ENCODE measurements around the gene CD99. TPM values are rescaled to one million over a fixed set of nuclear protein-coding genes. Genes with fewer than 3 reads are reported as not detected.
A peak's percentile ranks its signal among the peaks of the same experiment; 100 is the strongest.

CD99 gene
- 229 TPM for polyA plus RNA-seq
- long read RNA-seq, donor 1, transcript CD99-205 (10 exons, 1,291 nt): major isoform, 26 of 79 reads
- long read RNA-seq, donor 1, partial matches to known transcripts: 48 of 79 reads
- long read RNA-seq, donor 1, other reads (novel, unspliced or antisense): 0 of 79 reads
- long read RNA-seq, donor 2, transcript CD99-205 (10 exons, 1,291 nt): major isoform, 104 of 332 reads
- long read RNA-seq, donor 2, transcript CD99-212 (10 exons, 1,089 nt): minor isoform, 14 of 332 reads
- long read RNA-seq, donor 2, partial matches to known transcripts: 211 of 332 reads
- long read RNA-seq, donor 2, other reads (novel, unspliced or antisense): 0 of 332 reads
- long read RNA-seq, donor 3, transcript CD99-212 (10 exons, 1,089 nt): minor isoform, 8 of 127 reads
- long read RNA-seq, donor 3, transcript CD99-205 (10 exons, 1,291 nt): major isoform, 108 of 127 reads
- long read RNA-seq, donor 3, partial matches to known transcripts: 0 of 127 reads
- long read RNA-seq, donor 3, other reads (novel, unspliced or antisense): 0 of 127 reads
- long read RNA-seq, donor 4, transcript CD99-205 (10 exons, 1,291 nt): major isoform, 8 of 10 reads
- long read RNA-seq, donor 4, partial matches to known transcripts: 0 of 10 reads
- long read RNA-seq, donor 4, other reads (novel, unspliced or antisense): 0 of 10 reads
- long read RNA-seq, donor 5, transcript CD99-205 (10 exons, 1,291 nt): major isoform, 51 of 114 reads
- long read RNA-seq, donor 5, transcript CD99-212 (10 exons, 1,089 nt): minor isoform, 5 of 114 reads
- long read RNA-seq, donor 5, partial matches to known transcripts: 57 of 114 reads
- long read RNA-seq, donor 5, other reads (novel, unspliced or antisense): 0 of 114 reads
- long read RNA-seq, donor 6, transcript CD99-212 (10 exons, 1,089 nt): minor isoform, 6 of 53 reads
- long read RNA-seq, donor 6, transcript CD99-205 (10 exons, 1,291 nt): major isoform, 43 of 53 reads
- long read RNA-seq, donor 6, partial matches to known transcripts: 0 of 53 reads
- long read RNA-seq, donor 6, other reads (novel, unspliced or antisense): 0 of 53 reads
- long read RNA-seq, donor 7, transcript CD99-205 (10 exons, 1,291 nt): major isoform, 35 of 74 reads
- long read RNA-seq, donor 7, partial matches to known transcripts: 35 of 74 reads
- long read RNA-seq, donor 7, other reads (novel, unspliced or antisense): 0 of 74 reads
- long read RNA-seq, donor 8, transcript CD99-205 (10 exons, 1,291 nt): major isoform, 86 of 119 reads
- long read RNA-seq, donor 8, transcript CD99-212 (10 exons, 1,089 nt): minor isoform, 8 of 119 reads
- long read RNA-seq, donor 8, partial matches to known transcripts: 20 of 119 reads
- long read RNA-seq, donor 8, other reads (novel, unspliced or antisense): 0 of 119 reads
- long read RNA-seq, donor 9, transcript CD99-205 (10 exons, 1,291 nt): major isoform, 36 of 48 reads
- long read RNA-seq, donor 9, transcript CD99-212 (10 exons, 1,089 nt): minor isoform, 6 of 48 reads
- long read RNA-seq, donor 9, partial matches to known transcripts: 6 of 48 reads
- long read RNA-seq, donor 9, other reads (novel, unspliced or antisense): 0 of 48 reads
- long read RNA-seq, donor 10, transcript CD99-212 (10 exons, 1,089 nt): minor isoform, 13 of 99 reads
- long read RNA-seq, donor 10, transcript CD99-205 (10 exons, 1,291 nt): major isoform, 79 of 99 reads
- long read RNA-seq, donor 10, partial matches to known transcripts: 0 of 99 reads
- long read RNA-seq, donor 10, other reads (novel, unspliced or antisense): 0 of 99 reads
- long read RNA-seq, donor 11, transcript CD99-205 (10 exons, 1,291 nt): major isoform, 44 of 52 reads
- long read RNA-seq, donor 11, transcript CD99-212 (10 exons, 1,089 nt): minor isoform, 5 of 52 reads
- long read RNA-seq, donor 11, partial matches to known transcripts: 0 of 52 reads
- long read RNA-seq, donor 11, other reads (novel, unspliced or antisense): 0 of 52 reads

GRCh38 chrX:2690856-2691542 is at the start of gene CD99:
CD99 (plus strand) TSS chrX:2691295; CDS start chrX:2691361, 66 bp downstream.
- H3K4me3 ChIP-seq (ENCODE audit: low read length): peak within 1 kb of the TSS; percentile 70
- DNase-seq: peak; percentile 93 to 98
- no peaks in the 10 kb centered on the region for H3K27me3 ChIP-seq (ENCODE audit: control insufficient read depth, insufficient read depth, low read length)
- H3K9me3 ChIP-seq (ENCODE audit: control insufficient read depth, low read depth, low read length): no peaks in the 10 kb centered on the region
- WGBS (ENCODE audit: insufficient coverage, low lambda C conversion rate): no CpG with 5 or more reads among the region's 73 CpGs
- peak within 1 kb of the TSS; percentile 98 for H3K27ac ChIP-seq (ENCODE audit: low read length)
- no peaks in the 10 kb centered on the region for H3K36me3 ChIP-seq (ENCODE audit: control insufficient read depth, insufficient read depth, low read length)
- peaks cover 20% of the 10 kb centered on the region for H3K4me1 ChIP-seq (ENCODE audit: control insufficient read depth, insufficient read depth, low read length)

DNA sequence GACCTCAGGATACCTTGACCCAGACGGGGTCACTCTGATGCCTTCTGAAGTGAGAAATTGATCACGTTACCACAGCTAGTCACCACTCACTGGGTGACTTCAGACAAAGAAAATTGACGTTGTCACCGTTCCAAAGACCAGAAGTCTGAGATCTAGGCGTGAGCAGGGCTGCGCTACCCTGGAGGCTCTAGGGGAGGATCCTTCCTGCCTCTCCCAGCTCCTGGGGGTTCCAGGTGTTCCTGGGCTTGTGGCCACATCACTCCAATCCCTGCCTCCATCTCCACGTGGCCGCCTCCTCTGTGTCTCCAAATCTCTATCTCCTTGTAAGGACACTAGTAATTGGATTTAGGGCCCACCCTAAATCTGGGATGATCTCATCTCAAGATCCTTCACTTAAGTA is 48.9 kb upstream of the CD99 start:
- no peaks in the 10 kb centered on the region for H3K9me3 ChIP-seq (ENCODE audit: control insufficient read depth, low read depth, low read length)
- no peaks in the 10 kb centered on the region for H3K27me3 ChIP-seq (ENCODE audit: control insufficient read depth, insufficient read depth, low read length)
- peaks cover 34% of the 10 kb centered on the region for H3K36me3 ChIP-seq (ENCODE audit: control insufficient read depth, insufficient read depth, low read length)
- WGBS (ENCODE audit: insufficient coverage, low lambda C conversion rate): no CpG with 5 or more reads among the region's 8 CpGs
- no peak overlapping the region for H3K4me3 ChIP-seq (ENCODE audit: low read length)
- no peaks in the 10 kb centered on the region for H3K4me1 ChIP-seq (ENCODE audit: control insufficient read depth, insufficient read depth, low read length)
- no peak overlapping the region for H3K27ac ChIP-seq (ENCODE audit: low read length)
- DNase-seq: no peak

DNA sequence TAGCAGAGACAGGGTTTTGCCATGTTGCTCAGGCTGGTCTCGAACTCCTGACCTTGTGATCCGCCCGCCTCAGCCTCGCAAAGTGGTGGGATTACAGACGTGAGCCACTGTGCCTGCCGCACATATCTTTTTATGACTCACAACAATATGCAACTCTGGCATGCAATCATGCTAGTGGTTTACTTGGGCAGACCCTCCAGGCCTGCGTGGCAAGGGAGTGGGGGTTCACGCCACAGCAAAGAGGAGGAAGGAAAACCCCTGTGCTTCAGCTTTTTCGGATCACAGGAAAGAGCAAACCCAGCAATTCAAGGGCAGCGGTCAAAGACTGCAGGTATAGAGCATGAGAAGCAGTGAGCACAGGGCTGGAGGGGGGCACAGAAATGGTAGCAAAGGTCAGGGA is 48.3 kb upstream of the CD99 start:
- 90% methylated on average over 2 of the region's 10 CpGs for WGBS (ENCODE audit: insufficient coverage, low lambda C conversion rate)
- H3K36me3 ChIP-seq (ENCODE audit: control insufficient read depth, insufficient read depth, low read length): peaks cover 37% of the 10 kb centered on the region
- H3K9me3 ChIP-seq (ENCODE audit: control insufficient read depth, low read depth, low read length): no peaks in the 10 kb centered on the region
- H3K27me3 ChIP-seq (ENCODE audit: control insufficient read depth, insufficient read depth, low read length): no peaks in the 10 kb centered on the region
- H3K4me1 ChIP-seq (ENCODE audit: control insufficient read depth, insufficient read depth, low read length): no peaks in the 10 kb centered on the region
- no peak overlapping the region for H3K4me3 ChIP-seq (ENCODE audit: low read length)
- DNase-seq: no peak
- H3K27ac ChIP-seq (ENCODE audit: low read length): no peak overlapping the region

DNA sequence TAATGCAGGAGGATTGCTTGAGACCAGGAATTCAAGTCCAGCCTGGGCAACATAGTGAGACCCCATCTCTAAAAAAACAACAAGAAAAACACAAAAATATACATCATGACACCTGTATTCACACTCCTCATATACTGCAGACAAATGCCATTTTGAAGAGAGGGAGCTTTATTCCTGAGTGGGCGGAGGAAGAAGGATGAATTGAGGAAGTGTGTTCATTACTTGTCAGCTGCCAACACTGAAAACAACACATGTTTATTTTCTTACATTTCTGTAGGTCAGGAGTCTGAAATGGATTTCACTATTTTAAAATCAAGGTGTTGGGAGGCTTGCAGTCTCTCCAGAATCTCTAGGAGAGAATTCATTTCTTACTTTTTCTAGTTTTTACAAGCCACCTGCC is 47.2 kb upstream of the CD99 start:
- Histone ChIP-seq H3K4me3 (ENCODE audit: low read length) (no peak overlapping the region), H3K4me1 (ENCODE audit: control insufficient read depth, insufficient read depth, low read length) (no peaks in the 10 kb centered on the region), H3K27ac (ENCODE audit: low read length) (no peak overlapping the region), H3K36me3 (ENCODE audit: control insufficient read depth, insufficient read depth, low read length) (peaks cover 32% of the 10 kb centered on the region), H3K9me3 (ENCODE audit: control insufficient read depth, low read depth, low read length) (no peaks in the 10 kb centered on the region), H3K27me3 (ENCODE audit: control insufficient read depth, insufficient read depth, low read length) (no peaks in the 10 kb centered on the region)
- DNase-seq: no peak
- WGBS (ENCODE audit: insufficient coverage, low lambda C conversion rate): no CpG with 5 or more reads among the region's 1 CpG

DNA sequence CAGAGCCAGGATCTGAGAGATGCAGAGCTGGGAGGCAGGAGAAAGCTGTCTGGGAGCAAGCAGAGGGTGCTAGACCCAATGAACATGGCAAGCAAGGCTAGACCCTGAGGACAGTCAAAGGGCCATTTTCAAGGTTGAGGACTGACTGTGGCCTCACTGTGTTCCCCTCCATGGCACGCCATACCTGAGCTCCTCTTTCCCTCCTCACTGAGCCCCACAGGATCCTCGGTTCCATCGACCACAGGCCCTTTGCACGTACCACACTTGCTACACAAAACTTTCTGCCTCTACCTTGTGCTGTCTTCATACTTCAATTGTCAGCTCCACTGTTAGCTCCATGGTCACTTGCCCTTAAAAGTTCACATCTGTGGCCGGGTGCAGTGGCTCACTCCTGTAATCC is 45.5 kb upstream of the CD99 start:
- Histone ChIP-seq H3K9me3 (ENCODE audit: control insufficient read depth, low read depth, low read length) (no peaks in the 10 kb centered on the region), H3K27ac (ENCODE audit: low read length) (no peak overlapping the region), H3K27me3 (ENCODE audit: control insufficient read depth, insufficient read depth, low read length) (no peaks in the 10 kb centered on the region), H3K4me3 (ENCODE audit: low read length) (no peak overlapping the region), H3K36me3 (ENCODE audit: control insufficient read depth, insufficient read depth, low read length) (peaks cover 37% of the 10 kb centered on the region), H3K4me1 (ENCODE audit: control insufficient read depth, insufficient read depth, low read length) (no peaks in the 10 kb centered on the region)
- WGBS (ENCODE audit: insufficient coverage, low lambda C conversion rate): 0% methylated on average over 1 of the region's 5 CpGs
- DNase-seq: no peak

GRCh38 chrX:2647627-2648026 is 43.5 kb upstream of the CD99 start:
- DNase-seq: no peak
- no CpG with 5 or more reads among the region's 3 CpGs for WGBS (ENCODE audit: insufficient coverage, low lambda C conversion rate)

DNA sequence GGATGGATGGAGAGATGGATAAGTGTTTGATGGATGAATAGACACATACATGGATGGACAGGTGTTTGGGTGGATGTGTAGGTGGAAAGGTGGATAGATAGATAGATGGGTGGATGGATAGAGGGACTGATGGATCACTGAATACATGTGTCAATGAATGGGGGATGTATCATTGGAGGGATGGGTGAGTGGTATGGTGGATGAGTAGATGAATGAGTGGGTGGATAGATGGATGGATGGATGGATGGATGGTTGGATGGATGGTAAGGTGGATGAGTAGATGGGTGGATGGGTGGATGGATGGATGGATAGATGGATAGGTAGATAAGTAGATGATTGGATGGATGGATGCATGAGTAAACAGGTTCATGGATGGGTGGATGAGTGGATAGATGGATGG is 41.1 kb upstream of the CD99 start:
- no peak overlapping the region for H3K27ac ChIP-seq (ENCODE audit: low read length)
- peaks cover 31% of the 10 kb centered on the region for H3K36me3 ChIP-seq (ENCODE audit: control insufficient read depth, insufficient read depth, low read length)
- H3K4me1 ChIP-seq (ENCODE audit: control insufficient read depth, insufficient read depth, low read length): peaks cover 7% of the 10 kb centered on the region
- no peak overlapping the region for H3K4me3 ChIP-seq (ENCODE audit: low read length)
- H3K9me3 ChIP-seq (ENCODE audit: control insufficient read depth, low read depth, low read length): no peaks in the 10 kb centered on the region
- no peak for DNase-seq
- H3K27me3 ChIP-seq (ENCODE audit: control insufficient read depth, insufficient read depth, low read length): no peaks in the 10 kb centered on the region

More at GRCh38 chrX:2647627-2648026, 43.5 kb upstream of the CD99 start:
- Histone ChIP-seq H3K9me3 (ENCODE audit: control insufficient read depth, low read depth, low read length) (no peaks in the 10 kb centered on the region), H3K4me3 (ENCODE audit: low read length) (no peak overlapping the region), H3K27ac (ENCODE audit: low read length) (no peak overlapping the region), H3K27me3 (ENCODE audit: control insufficient read depth, insufficient read depth, low read length) (no peaks in the 10 kb centered on the region), H3K36me3 (ENCODE audit: control insufficient read depth, insufficient read depth, low read length) (peaks cover 31% of the 10 kb centered on the region), H3K4me1 (ENCODE audit: control insufficient read depth, insufficient read depth, low read length) (no peaks in the 10 kb centered on the region)

GRCh38 chrX:2650865-2651264 is 40.2 kb upstream of the CD99 start:
- WGBS (ENCODE audit: insufficient coverage, low lambda C conversion rate): no CpG with 5 or more reads among the region's 7 CpGs
- no peak for DNase-seq
- H3K9me3 ChIP-seq (ENCODE audit: control insufficient read depth, low read depth, low read length): no peaks in the 10 kb centered on the region
- H3K4me3 ChIP-seq (ENCODE audit: low read length): no peak overlapping the region
- no peak overlapping the region for H3K27ac ChIP-seq (ENCODE audit: low read length)
- peaks cover 31% of the 10 kb centered on the region for H3K36me3 ChIP-seq (ENCODE audit: control insufficient read depth, insufficient read depth, low read length)
- no peaks in the 10 kb centered on the region for H3K27me3 ChIP-seq (ENCODE audit: control insufficient read depth, insufficient read depth, low read length)
- H3K4me1 ChIP-seq (ENCODE audit: control insufficient read depth, insufficient read depth, low read length): peaks cover 14% of the 10 kb centered on the region

GRCh38 chrX:2652106-2652505 is 39.0 kb upstream of the CD99 start:
- H3K9me3 ChIP-seq (ENCODE audit: control insufficient read depth, low read depth, low read length): no peaks in the 10 kb centered on the region
- no CpG with 5 or more reads among the region's 6 CpGs for WGBS (ENCODE audit: insufficient coverage, low lambda C conversion rate)
- H3K36me3 ChIP-seq (ENCODE audit: control insufficient read depth, insufficient read depth, low read length): peaks cover 22% of the 10 kb centered on the region
- H3K27ac ChIP-seq (ENCODE audit: low read length): no peak overlapping the region
- H3K4me3 ChIP-seq (ENCODE audit: low read length): no peak overlapping the region
- no peaks in the 10 kb centered on the region for H3K27me3 ChIP-seq (ENCODE audit: control insufficient read depth, insufficient read depth, low read length)
- DNase-seq: no peak
- peaks cover 23% of the 10 kb centered on the region for H3K4me1 ChIP-seq (ENCODE audit: control insufficient read depth, insufficient read depth, low read length)

All from large intestine (tissue), 12 donors.